Body of pancreas (tissue), 4 donors: ENCODE measurements around the gene SDC1.

Experiments used
- POLR2A ChIP-seq, 3 donors: fragments of 450-650 bp; IDR thresholded peaks; one replicate each; pipeline ENCODE4 v1.6.1; 2016; ENCODE audit warnings: antibody characterized with exemption in 3 of 3, mild to moderate bottlenecking in 2 of 3
- TF ChIP-seq, protein P1 (sequence below), 7 experiments: fragments of 450-650 bp in 4 of 7; fragments of 200-600 bp in 3 of 7; sonication (generic) in 3 of 7; IDR thresholded peaks; one replicate each; pipeline ENCODE4 v1.5.1; 2016 to 2019; ENCODE audit warnings: antibody characterized with exemption in 7 of 7

DNA sequence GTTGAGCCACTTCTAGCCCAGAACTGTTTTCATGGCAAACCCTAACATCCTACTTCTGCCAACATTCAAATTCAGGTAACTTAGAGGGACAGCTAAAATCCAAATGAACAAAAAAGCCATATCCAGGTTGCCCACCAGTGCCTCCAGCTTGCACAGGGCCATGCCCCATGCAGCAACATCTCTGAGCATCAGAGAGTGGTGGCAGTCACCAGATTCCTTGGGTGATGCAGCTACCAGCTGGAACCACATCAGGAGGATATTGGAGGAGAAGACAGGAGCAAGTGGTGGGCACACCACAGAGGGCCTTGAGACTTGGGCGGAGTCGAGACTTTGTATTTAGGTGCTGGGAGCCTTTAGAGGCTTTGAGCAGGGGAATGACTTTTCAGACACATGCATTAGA is 50.5 kb downstream of the SDC1 start:
- TF ChIP-seq, protein P1, sequence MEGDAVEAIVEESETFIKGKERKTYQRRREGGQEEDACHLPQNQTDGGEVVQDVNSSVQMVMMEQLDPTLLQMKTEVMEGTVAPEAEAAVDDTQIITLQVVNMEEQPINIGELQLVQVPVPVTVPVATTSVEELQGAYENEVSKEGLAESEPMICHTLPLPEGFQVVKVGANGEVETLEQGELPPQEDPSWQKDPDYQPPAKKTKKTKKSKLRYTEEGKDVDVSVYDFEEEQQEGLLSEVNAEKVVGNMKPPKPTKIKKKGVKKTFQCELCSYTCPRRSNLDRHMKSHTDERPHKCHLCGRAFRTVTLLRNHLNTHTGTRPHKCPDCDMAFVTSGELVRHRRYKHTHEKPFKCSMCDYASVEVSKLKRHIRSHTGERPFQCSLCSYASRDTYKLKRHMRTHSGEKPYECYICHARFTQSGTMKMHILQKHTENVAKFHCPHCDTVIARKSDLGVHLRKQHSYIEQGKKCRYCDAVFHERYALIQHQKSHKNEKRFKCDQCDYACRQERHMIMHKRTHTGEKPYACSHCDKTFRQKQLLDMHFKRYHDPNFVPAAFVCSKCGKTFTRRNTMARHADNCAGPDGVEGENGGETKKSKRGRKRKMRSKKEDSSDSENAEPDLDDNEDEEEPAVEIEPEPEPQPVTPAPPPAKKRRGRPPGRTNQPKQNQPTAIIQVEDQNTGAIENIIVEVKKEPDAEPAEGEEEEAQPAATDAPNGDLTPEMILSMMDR (IDR thresholded peaks at IDR 0.05) = no peak
- no peak for TF ChIP-seq POLR2A (IDR thresholded peaks at IDR 0.05)
